Activated CD8-positive, alpha-beta memory T cell treated with anti-CD3 and anti-CD28 coated beads for 48 hours (primary cell): ENCODE measurements around the gene NPHP4.
"Not testable (repeated sequence)": the region's sequence is repeated elsewhere in the genome, so short reads cannot be mapped to it uniquely, and the experiment has no call there.

Source experiments
- DNase-seq, 3 experiments: peaks; one replicate each; pipeline ENCODE4 v3.0.0-alpha.2; 2020; ENCODE audit warnings: low read depth in 2 of 3, low spot score in 2 of 3

NPHP4 gene

DNA sequence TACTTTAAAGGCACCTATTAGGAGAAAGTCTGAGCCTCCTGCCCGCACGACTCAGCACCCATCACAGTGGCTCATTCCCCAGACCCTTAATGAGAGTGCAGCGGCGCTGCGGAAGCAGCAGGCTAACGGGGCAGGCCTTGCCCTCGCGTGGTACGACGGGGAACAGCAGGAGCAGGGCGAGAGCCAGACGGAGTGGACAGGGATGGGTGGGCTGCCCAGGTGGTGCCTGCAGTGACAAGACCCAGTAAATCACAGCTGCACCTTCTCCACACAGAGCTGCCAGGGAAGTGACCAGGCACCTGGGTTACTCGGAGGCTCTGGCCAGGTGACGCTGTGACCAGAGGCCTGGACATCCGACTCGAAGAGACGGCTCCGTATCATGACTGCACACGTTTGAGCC lies 131.9 kb downstream of the NPHP4 start:
- DNase-seq: no peak

DNA sequence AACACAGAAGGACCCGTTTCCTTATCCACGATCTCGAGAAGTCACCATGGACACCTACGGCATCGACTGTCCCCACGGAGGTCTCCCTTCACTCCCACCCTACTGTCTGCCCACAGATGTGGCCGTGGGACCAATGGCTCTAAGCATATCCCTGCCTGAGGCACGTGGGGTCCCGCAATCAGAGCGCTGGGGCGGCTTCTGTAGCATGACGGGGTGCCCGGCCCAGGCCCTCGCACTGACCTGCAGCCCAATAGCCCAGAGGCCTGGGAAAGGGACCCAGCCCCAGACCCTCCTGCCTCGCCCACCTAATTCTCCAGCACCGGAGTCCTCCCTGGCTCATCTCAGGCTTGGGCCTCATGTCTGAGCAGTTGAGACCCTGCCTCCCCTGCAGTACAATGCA lies 132.5 kb downstream of the NPHP4 start:
- DNase-seq: no peak

- DNase-seq: no peak
These were observed 133.3 kb downstream of the NPHP4 start for GRCh38 chr1:5858844-5859407.

DNA sequence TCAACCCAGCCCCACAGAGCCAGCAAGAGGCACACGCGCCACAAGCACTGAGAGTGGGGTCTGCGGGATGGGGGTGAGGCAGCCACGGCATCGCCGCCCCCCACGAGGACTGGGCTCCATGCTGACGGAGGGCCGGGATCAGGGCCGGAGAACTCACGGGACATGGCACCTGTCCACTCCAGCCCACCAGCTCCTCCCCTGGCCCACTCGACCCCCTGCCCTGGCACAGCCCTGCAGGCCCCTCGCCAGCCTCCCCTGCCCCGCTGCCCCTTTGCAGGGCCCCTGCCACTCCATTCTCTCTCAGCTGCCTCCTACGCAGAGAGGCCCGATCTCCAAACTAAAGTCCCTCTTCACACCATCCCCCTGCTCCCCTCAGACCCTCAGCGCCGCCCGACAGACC lies 134.0 kb downstream of the NPHP4 start:
- DNase-seq: no peak

GRCh38 chr1:5857508-5858090 lies 134.6 kb downstream of the NPHP4 start:
- no peak for DNase-seq

- no peak for DNase-seq
These were observed 135.2 kb downstream of the NPHP4 start for GRCh38 chr1:5857011-5857410.

DNA sequence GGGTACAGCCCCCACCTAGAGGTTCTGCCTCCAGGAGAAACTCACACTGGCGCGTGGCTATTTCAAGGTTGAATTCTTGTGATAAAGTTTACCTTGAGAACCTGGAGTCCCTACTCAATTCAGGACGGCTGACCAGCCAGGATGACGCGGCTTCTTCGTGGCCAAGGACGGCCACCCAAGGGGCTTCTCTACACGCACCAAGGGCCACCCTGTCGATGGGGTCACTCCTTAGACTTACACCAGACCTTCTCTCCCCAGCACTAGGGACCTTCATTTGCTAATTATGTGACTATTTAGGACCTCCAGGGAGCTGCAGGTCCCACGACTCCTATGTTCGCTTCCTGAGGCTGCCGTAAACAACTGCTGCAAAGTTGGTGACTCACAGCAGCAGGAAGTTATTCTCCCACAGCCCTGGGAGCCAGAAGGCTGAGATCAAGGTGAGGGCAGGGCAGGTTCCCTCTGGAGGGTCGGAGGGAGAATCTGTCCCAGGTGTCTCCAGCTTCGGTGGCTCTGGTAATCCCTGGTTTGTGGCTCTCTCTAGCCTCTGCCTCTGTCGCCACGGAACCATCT lies 135.9 kb downstream of the NPHP4 start:
- DNase-seq: no peak

DNA sequence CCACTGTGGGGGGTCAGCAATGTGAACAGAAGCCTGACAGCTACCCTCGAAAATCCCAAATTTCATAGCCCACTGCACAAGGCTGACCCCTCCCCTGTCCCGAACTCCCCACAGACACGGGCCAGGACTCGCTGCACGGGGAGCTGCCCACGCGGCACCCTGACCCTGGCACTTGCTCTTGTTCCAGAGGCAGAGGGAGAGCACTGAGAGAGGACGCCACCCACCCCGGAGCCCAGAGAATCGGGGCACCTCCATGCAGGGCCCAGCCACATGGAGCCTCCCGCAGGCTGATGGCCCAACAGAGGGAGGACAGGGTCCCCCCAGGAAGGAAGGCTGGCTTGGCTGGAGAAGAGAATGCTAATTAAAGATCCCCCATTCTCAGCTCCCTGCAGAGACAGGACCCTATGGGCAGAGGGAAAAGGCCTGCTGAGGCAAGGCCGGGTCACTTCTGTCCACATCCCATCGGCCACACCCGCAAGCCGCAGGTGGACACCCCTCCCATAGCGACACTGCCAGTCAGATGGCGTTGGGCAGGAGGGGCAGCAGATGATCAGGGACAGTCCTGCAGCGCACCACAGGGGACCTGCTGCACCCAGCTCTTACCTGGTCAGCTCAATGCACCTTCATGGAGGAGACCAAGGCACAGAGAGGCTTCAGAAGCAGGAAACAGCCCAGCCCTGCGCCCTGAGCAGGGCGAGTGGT lies 136.9 kb downstream of the NPHP4 start:
- no peak for DNase-seq

DNA sequence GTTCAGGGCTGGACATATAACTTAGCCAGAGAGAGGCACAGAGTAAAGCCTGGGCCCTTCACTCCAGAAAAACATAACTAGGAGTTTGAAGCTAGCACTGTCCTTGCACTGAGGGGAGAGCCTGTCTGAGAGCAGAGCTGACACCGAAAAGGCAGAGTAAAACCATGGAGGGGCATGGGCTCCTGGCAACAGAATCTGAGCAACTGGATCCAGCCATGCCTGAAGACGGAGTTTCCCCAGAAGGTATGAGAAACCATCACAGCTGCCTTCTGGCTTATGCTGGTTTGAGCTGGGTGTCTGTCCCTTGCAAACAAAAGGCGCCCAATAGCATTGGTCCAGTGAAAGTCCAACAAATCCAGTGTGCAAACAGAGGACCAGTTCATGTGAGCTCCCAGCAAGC lies 137.5 kb downstream of the NPHP4 start:
- no peak for DNase-seq

- not testable (repeated sequence) for DNase-seq
These were observed 138.4 kb downstream of the NPHP4 start for GRCh38 chr1:5853858-5854257.

DNA sequence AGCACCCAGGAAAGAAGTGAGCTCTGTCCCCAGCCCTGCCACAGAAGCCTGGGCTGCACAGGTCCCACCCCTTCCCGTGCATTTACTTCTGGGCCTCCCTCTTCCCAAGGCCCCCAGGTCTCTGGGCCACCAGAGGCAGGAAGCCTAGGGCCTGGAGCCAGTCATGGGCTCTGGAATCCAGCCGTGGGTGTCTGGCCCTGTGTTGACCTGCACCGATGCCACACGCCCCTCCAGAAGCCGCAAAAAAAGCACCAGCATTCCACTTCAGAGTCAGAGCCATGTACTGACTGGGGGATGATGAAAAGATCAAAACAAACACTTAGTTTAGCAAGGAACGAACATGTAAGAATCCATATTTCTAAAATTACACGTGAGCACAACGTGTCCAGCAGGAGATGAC lies 141.7 kb downstream of the NPHP4 start:
- DNase-seq: no peak

- no peak for DNase-seq
These were observed 142.7 kb downstream of the NPHP4 start for GRCh38 chr1:5849550-5849949.

GRCh38 chr1:5847013-5847659 lies 145.1 kb downstream of the NPHP4 start:
- no peak for DNase-seq

DNA sequence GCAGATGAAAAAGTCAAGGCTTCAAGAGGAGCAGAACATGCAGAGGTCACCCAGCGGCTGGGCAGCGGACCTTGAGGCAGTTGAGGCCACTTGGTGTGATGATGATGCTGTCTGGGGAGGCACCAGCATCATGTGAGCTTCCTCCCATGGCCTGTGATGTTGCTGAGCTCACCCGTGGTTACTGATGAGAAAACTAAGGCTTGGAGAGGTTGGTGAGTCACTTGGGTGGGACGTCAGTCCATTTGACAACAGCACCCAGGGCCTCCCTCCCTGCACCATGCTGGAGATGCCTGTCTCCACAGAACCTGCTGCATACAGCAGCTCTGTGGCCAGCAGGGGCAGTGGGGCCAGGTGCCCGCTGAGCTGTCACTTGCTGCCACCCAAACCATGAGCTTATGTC lies 146.8 kb downstream of the NPHP4 start:
- DNase-seq: no peak

- no peak for DNase-seq
These were observed 147.8 kb downstream of the NPHP4 start for GRCh38 chr1:5844442-5844841.

DNA sequence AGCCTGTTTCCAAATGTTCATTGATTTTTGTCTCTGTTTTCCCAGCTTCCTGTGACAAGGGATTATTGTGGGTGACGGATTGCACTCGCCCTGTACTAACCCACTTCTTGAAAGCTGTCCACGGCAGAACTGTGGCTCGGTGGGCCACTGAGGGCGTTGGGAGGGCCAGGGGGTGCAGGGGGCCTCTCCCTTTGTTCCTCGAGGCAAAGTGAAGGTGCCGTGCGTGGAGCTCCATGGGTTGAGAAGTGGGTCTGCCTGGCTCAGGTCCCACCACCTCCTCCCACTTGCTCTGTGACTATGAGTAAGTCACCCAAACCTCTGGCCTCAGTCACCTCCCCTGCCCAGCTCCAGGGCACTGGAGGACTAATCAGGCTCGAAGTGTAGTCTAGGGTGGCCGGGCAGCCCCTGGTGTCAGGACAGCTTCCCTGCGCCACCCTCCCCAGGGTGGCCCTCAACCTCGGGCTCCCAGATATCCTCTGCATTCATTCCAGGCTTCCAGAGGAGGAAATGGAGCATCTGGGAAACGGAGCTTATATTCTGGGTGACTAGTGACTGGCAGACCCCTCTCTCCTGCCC lies 148.6 kb downstream of the NPHP4 start:
- DNase-seq: no peak

DNA sequence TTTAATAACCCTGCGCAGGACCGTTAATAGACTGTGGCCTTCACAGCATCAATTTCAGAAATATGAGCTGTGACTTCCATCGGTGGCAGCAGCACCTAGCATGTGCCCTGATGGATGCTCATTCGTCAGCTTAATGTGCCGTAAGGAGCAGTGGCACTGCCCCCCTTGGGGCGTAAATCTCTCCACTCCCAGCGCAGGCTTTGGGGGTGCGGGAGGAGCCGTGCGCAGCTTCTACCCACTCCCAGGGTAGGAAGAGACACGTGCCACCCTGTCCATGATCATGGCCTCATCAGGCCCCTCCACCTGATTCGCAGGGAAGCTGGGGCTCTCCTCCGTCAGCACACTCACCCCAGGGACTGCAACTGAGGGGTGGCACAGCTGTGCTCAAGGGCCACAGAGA lies 149.5 kb downstream of the NPHP4 start:
- DNase-seq: no peak

GRCh38 chr1:5840551-5841001 lies 151.6 kb downstream of the NPHP4 start:
- no peak for DNase-seq

DNA sequence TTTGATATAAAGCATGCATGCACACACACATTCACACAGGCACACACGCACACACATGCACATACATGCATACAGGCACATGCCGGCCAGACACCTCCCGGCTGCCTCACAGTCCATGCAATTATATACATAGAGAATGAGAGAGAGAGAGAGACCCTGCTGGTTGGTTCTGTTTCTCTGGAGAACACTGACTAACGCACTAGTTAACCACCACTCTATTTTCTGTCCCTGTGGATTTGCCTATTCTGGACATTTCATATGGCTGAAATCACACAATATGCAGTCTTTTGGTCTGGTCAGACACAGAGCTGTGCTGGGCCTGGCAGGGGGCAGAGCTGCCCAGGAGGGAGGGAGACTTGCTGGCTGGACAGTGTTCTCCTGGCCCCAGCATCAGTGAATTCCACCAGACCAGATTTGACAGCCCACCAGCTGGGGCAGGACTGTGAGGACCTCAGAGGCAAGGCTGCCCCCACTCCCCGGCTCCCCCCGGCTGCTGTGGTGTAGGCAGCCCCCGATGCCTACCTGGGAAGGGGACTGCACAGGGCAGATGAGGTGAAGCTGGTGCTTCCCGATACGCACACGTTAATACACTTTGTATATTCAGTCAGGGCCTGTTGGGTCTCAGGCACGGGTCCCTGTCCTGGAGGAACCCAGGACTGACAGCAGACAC lies 152.2 kb downstream of the NPHP4 start:
- no peak for DNase-seq

DNA sequence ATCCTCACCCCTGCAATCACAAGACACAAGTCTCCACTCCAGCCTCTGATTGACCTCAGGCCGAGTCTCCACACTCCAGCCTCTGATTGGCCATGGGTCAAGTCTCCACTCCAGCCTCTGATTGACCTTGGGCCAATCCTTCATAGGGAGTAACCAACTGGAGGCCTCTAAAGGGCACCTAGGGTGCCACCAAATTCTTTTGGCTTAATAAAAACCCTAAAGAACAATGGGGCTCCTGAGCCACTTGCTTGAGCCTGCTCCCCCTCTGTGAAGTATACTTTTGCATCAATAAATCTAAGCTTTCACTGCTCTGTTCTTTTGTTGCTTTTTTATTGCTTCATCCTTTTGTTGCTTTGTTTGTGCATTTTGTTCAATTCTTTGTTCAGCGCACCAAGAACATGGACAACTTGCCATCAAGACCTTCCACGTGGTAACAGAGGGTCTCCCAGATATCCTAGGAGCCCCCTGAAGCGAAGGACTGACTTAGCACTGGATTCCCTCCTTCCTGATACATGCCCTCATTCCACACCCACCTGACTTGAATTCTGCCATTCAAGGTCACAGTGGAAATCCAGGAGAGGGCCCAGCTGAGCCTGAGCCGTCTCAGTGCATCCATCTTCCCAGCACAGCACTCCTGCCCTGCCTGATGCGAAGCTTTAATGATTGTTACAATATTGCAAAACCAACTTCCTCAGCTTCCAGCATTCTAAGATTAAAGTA lies 152.9 kb downstream of the NPHP4 start:
- DNase-seq: no peak
